A673 (cell line): ENCODE results near the gene SRRM2.

ENCODE experiments used
- EZH2 ChIP-seq: fragments of 200-600 bp; sonication (generic); IDR thresholded peaks from 2 replicates; pipeline ENCODE4 v1.6.1; 2017; ENCODE audit warnings: borderline replicate concordance, low read depth, mild to moderate bottlenecking, mixed read lengths, antibody characterized with exemption, low read length; ENCODE audit not compliant: poor library complexity, severe bottlenecking
- TF ChIP-seq, protein P1 (sequence below): fragments of 300-800, 200-600 bp; sonication (generic); conservative IDR thresholded peaks from 2 replicates; pipeline ENCODE4 v1.5.1; 2017; ENCODE audit warnings: low read depth, mild to moderate bottlenecking, antibody characterized with exemption, low read length, moderate library complexity, mixed read lengths

- TF ChIP-seq, protein P1, sequence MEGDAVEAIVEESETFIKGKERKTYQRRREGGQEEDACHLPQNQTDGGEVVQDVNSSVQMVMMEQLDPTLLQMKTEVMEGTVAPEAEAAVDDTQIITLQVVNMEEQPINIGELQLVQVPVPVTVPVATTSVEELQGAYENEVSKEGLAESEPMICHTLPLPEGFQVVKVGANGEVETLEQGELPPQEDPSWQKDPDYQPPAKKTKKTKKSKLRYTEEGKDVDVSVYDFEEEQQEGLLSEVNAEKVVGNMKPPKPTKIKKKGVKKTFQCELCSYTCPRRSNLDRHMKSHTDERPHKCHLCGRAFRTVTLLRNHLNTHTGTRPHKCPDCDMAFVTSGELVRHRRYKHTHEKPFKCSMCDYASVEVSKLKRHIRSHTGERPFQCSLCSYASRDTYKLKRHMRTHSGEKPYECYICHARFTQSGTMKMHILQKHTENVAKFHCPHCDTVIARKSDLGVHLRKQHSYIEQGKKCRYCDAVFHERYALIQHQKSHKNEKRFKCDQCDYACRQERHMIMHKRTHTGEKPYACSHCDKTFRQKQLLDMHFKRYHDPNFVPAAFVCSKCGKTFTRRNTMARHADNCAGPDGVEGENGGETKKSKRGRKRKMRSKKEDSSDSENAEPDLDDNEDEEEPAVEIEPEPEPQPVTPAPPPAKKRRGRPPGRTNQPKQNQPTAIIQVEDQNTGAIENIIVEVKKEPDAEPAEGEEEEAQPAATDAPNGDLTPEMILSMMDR, result no peak
- no peak for TF ChIP-seq EZH2
These were observed 66.9 kb downstream of the SRRM2 start for GRCh38 chr16:2819179-2819938.
